ENCODE results near the gene GSG1L2. TPM values are rescaled to one million over a fixed set of nuclear protein-coding genes. Genes with fewer than 3 reads are reported as not detected.

The GSG1L2 gene
- total and polyA plus RNA-seq, 2 experiments from 2014 or later = not detected

DNA sequence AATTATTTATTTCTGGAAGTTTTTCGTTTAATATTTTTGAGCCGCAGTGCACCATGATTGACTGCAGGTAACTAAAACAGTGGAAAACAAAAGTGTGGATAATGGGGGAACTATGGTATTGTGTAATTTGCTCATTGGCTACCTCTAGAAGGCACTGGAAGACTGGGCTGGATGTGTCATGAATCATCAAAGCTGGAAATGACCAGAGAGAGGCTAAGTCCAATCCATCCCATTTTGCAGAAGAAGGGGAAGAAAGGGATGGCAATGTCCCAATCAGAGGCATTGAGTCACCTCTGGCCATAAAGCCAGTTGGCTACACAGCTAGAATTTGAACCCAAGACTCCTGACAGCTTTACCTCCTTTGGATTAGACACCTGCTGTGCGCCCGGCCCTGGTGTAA, 33.2 kb upstream of the GSG1L2 start (continued):
- no peak for TF ChIP-seq ZNF462 (CRISPR knock-in tag; IDR thresholded peaks at IDR 0.05)
- no peak for TF ChIP-seq EZH2 (IDR thresholded peaks at IDR 0.05; ENCODE audit: low read depth, unreplicated experiment)
- TF ChIP-seq, protein P1, sequence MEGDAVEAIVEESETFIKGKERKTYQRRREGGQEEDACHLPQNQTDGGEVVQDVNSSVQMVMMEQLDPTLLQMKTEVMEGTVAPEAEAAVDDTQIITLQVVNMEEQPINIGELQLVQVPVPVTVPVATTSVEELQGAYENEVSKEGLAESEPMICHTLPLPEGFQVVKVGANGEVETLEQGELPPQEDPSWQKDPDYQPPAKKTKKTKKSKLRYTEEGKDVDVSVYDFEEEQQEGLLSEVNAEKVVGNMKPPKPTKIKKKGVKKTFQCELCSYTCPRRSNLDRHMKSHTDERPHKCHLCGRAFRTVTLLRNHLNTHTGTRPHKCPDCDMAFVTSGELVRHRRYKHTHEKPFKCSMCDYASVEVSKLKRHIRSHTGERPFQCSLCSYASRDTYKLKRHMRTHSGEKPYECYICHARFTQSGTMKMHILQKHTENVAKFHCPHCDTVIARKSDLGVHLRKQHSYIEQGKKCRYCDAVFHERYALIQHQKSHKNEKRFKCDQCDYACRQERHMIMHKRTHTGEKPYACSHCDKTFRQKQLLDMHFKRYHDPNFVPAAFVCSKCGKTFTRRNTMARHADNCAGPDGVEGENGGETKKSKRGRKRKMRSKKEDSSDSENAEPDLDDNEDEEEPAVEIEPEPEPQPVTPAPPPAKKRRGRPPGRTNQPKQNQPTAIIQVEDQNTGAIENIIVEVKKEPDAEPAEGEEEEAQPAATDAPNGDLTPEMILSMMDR (conservative IDR thresholded peaks at IDR 0.05; ENCODE audit: low read depth in 2 of 2) = no peak
- TF ChIP-seq NANOG (IDR thresholded peaks at IDR 0.05; ENCODE audit: borderline replicate concordance) = no peak
- no peak for TF ChIP-seq JUNB (IDR thresholded peaks at IDR 0.05; ENCODE audit: unreplicated experiment)
- TF ChIP-seq ZNF331 (CRISPR knock-in tag; IDR thresholded peaks at IDR 0.05; ENCODE audit: low read depth) = no peak

GRCh38 chr17:9854255-9854654, 32.4 kb upstream of the GSG1L2 start:
- ATAC-seq (no peak), DNase-seq (ENCODE audit: low spot score) (no peak)
- no peaks in the 10 kb centered on the region for H3K36me3 Mint-ChIP-seq (ENCODE audit: low read depth)
- Histone ChIP-seq H3K4me2 (no peak overlapping the region), H2AFZ (no peak overlapping the region), H3K27ac (ENCODE audit: low read depth) (no peak overlapping the region), H3K4me1 (ENCODE audit: insufficient read depth) (no peaks in the 10 kb centered on the region), H3K79me2 (replicated peaks; ENCODE audit: insufficient read depth) (no peaks in the 10 kb centered on the region), H3K27me3 (ENCODE audit: insufficient read depth) (no peaks in the 10 kb centered on the region), H3K4me3 (no peak overlapping the region), H3F3A (replicated peaks; ENCODE audit: low read depth) (no peaks in the 10 kb centered on the region), H3K36me3 (ENCODE audit: insufficient read depth) (no peaks in the 10 kb centered on the region), H3K9me2 (ENCODE audit: insufficient read depth) (peaks cover 9% of the 10 kb centered on the region; the same call in 1 of the 2 replicates), H4K20me1 (replicated peaks; ENCODE audit: insufficient read depth) (no peaks in the 10 kb centered on the region)
- H3K27ac Mint-ChIP-seq = no peak overlapping the region
- H3K4me1 Mint-ChIP-seq = no peaks in the 10 kb centered on the region
- H3K9me3 Mint-ChIP-seq = peaks cover 11% of the 10 kb centered on the region; the same call in 2 of the 3 replicates
- no peak overlapping the region for H3K4me3 Mint-ChIP-seq
- H3K27me3 Mint-ChIP-seq (ENCODE audit: insufficient read depth, low read depth, poor library complexity) = peaks cover 2% of the 10 kb centered on the region
- TF ChIP-seq ZNF114 (CRISPR knock-in tag; IDR thresholded peaks at IDR 0.05) = no peak
- no peak for TF ChIP-seq EZH2 (IDR thresholded peaks at IDR 0.05; ENCODE audit: low read depth, unreplicated experiment)
- TF ChIP-seq, protein P2, sequence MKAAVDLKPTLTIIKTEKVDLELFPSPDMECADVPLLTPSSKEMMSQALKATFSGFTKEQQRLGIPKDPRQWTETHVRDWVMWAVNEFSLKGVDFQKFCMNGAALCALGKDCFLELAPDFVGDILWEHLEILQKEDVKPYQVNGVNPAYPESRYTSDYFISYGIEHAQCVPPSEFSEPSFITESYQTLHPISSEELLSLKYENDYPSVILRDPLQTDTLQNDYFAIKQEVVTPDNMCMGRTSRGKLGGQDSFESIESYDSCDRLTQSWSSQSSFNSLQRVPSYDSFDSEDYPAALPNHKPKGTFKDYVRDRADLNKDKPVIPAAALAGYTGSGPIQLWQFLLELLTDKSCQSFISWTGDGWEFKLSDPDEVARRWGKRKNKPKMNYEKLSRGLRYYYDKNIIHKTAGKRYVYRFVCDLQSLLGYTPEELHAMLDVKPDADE (IDR thresholded peaks at IDR 0.05) = no peak
- no peak for TF ChIP-seq STAT1 (IDR thresholded peaks at IDR 0.05; ENCODE audit: unreplicated experiment)
- no peak for TF ChIP-seq ZNF331 (CRISPR knock-in tag; IDR thresholded peaks at IDR 0.05; ENCODE audit: low read depth)
- no peak for TF ChIP-seq EZH2phosphoT487 (IDR thresholded peaks at IDR 0.05; ENCODE audit: unreplicated experiment)
- TF ChIP-seq, protein P1 (conservative IDR thresholded peaks at IDR 0.05; ENCODE audit: low read depth in 2 of 2) = no peak

Measured in GM23338 (cell line).